ENCODE data around the gene REP15. TPM values are rescaled to one million over a fixed set of nuclear protein-coding genes. Genes with fewer than 3 reads are reported as not detected.
"Not testable (repeated sequence)": the region's sequence is repeated elsewhere in the genome, so short reads cannot be mapped to it uniquely, and the experiment has no call there.

Gene REP15, protein sequence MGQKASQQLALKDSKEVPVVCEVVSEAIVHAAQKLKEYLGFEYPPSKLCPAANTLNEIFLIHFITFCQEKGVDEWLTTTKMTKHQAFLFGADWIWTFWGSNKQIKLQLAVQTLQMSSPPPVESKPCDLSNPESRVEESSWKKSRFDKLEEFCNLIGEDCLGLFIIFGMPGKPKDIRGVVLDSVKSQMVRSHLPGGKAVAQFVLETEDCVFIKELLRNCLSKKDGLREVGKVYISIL
- 1.5 and 2.2 TPM in 2 replicates for total RNA-seq

GRCh38 chr12:27696293-27696652, at the start of gene REP15:
Gene REP15 (plus strand): TSS chr12:27696447. CDS start chr12:27696563, 116 bp downstream.
- Mint-ChIP-seq H3K4me3 (ENCODE audit: low read depth) (no peak within 1 kb of the TSS), H3K36me3 (ENCODE audit: low read depth) (no peaks in the 10 kb centered on the region)

DNA sequence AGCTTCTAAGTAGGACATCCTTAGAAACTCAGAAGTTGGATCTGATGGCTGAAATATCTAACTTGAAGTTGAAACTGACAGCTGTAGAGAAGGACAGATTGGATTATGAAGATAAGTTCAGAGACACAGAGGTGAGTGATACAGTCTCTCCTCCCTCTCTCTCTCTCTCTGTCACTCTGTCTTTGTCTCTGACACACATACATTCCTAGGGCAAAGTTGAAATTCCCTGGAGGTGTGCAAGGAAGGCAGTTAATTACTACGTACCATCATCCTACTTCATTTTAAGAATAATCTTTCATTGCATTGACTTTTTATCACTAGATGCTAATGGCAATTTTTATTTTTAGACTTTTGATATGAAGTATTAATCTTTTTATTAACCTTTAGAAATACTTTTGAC, 46.2 kb upstream of the REP15 start:
- peaks cover 16% of the 10 kb centered on the region for H3K4me1 Mint-ChIP-seq (ENCODE audit: low read depth)
- H3K4me3 Mint-ChIP-seq (ENCODE audit: low read depth): no peak overlapping the region
- no peaks in the 10 kb centered on the region for H3K27me3 Mint-ChIP-seq (ENCODE audit: low read depth)
- no peak for DNase-seq (ENCODE audit: low spot score)
- peaks cover 13% of the 10 kb centered on the region for H3K36me3 Mint-ChIP-seq (ENCODE audit: low read depth)
- H3K9me3 Mint-ChIP-seq: no peaks in the 10 kb centered on the region
- no peak overlapping the region for H3K27ac Mint-ChIP-seq
- intact Hi-C loops (cut with micrococcal nuclease): loop anchor here (5.0 kb wide), 1 partner anchor 52 kb away; no protein-coding TSS in a partner anchor

More at GRCh38 chr12:27696293-27696652, at the start of gene REP15:
- H3K4me1 Mint-ChIP-seq (ENCODE audit: low read depth): no peaks in the 10 kb centered on the region
- peaks cover 15% of the 10 kb centered on the region for H3K27me3 Mint-ChIP-seq (ENCODE audit: low read depth)
- intact Hi-C loops (cut with micrococcal nuclease): no loop called here
- no peaks in the 10 kb centered on the region for H3K9me3 Mint-ChIP-seq
- DNase-seq (ENCODE audit: low spot score): no peak
- H3K27ac Mint-ChIP-seq: no peak within 1 kb of the TSS

DNA sequence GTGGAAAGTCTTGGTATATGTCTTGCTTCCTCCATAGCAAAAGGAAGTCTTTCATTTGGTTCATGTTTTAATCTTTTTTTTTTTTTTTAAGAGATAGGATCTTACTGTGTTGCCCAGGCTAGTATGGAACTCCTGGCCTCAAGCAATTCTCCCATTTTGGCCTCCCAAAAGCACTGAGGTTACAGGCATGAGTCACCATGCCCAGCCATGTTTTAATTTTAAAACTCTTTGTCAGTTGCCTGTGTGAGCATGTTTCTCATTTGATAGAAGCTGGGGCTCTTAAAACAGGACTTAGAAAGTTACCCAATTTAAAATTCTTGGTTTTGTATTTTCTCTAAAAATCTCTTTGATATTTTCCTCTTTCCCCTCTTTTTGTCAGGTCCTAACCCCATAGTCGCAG, 45.0 kb upstream of the REP15 start:
- Mint-ChIP-seq H3K4me3 (ENCODE audit: low read depth) (no peak overlapping the region), H3K27me3 (ENCODE audit: low read depth) (no peaks in the 10 kb centered on the region), H3K27ac (no peak overlapping the region), H3K4me1 (ENCODE audit: low read depth) (peaks cover 16% of the 10 kb centered on the region), H3K36me3 (ENCODE audit: low read depth) (peaks cover 13% of the 10 kb centered on the region), H3K9me3 (no peaks in the 10 kb centered on the region)
- intact Hi-C loops (cut with micrococcal nuclease): loop anchor here (5.0 kb wide), 1 partner anchor 51 kb away; no protein-coding TSS in a partner anchor
- no peak for DNase-seq (ENCODE audit: low spot score)

GRCh38 chr12:27652174-27652763, 44.0 kb upstream of the REP15 start:
- H3K27ac Mint-ChIP-seq: no peak overlapping the region
- no peaks in the 10 kb centered on the region for H3K9me3 Mint-ChIP-seq
- intact Hi-C loops (cut with micrococcal nuclease): loop anchor here (2.0 to 5.0 kb wide), 2 partner anchors 50 to 217 kb away; no protein-coding TSS in a partner anchor
- H3K36me3 Mint-ChIP-seq (ENCODE audit: low read depth): peaks cover 12% of the 10 kb centered on the region
- no peak overlapping the region for H3K4me3 Mint-ChIP-seq (ENCODE audit: low read depth)
- peaks cover 16% of the 10 kb centered on the region for H3K4me1 Mint-ChIP-seq (ENCODE audit: low read depth)
- no peak for DNase-seq (ENCODE audit: low spot score)
- no peaks in the 10 kb centered on the region for H3K27me3 Mint-ChIP-seq (ENCODE audit: low read depth)

GRCh38 chr12:27653661-27654060, 42.6 kb upstream of the REP15 start:
- peaks cover 11% of the 10 kb centered on the region for H3K36me3 Mint-ChIP-seq (ENCODE audit: low read depth)
- H3K27me3 Mint-ChIP-seq (ENCODE audit: low read depth): no peaks in the 10 kb centered on the region
- H3K9me3 Mint-ChIP-seq: no peaks in the 10 kb centered on the region
- intact Hi-C loops (cut with micrococcal nuclease): loop anchor here (2.0 to 5.0 kb wide), 2 partner anchors 49 to 219 kb away; no protein-coding TSS in a partner anchor
- no peak for DNase-seq (ENCODE audit: low spot score)
- H3K4me3 Mint-ChIP-seq (ENCODE audit: low read depth): no peak overlapping the region
- no peak overlapping the region for H3K27ac Mint-ChIP-seq
- H3K4me1 Mint-ChIP-seq (ENCODE audit: low read depth): peaks cover 16% of the 10 kb centered on the region

- intact Hi-C loops (cut with micrococcal nuclease); H3K4me3 Mint-ChIP-seq (ENCODE audit: low read depth); H3K9me3 Mint-ChIP-seq; H3K27me3 Mint-ChIP-seq (ENCODE audit: low read depth); H3K27ac Mint-ChIP-seq; DNase-seq (ENCODE audit: low spot score): not testable (repeated sequence)
- Mint-ChIP-seq H3K36me3 (ENCODE audit: low read depth) (peaks cover 11% of the 10 kb centered on the region), H3K4me1 (ENCODE audit: low read depth) (peaks cover 16% of the 10 kb centered on the region)
Observed at GRCh38 chr12:27655476-27655875, 40.8 kb upstream of the REP15 start.

GRCh38 chr12:27657296-27657695, 39.0 kb upstream of the REP15 start:
- Mint-ChIP-seq H3K36me3 (ENCODE audit: low read depth) (peaks cover 10% of the 10 kb centered on the region), H3K9me3 (no peaks in the 10 kb centered on the region), H3K27me3 (ENCODE audit: low read depth) (peaks cover 3% of the 10 kb centered on the region), H3K27ac (no peak overlapping the region), H3K4me1 (ENCODE audit: low read depth) (peaks cover 13% of the 10 kb centered on the region), H3K4me3 (ENCODE audit: low read depth) (no peak overlapping the region)
- intact Hi-C loops (cut with micrococcal nuclease): no loop called here
- no peak for DNase-seq (ENCODE audit: low spot score)

DNA sequence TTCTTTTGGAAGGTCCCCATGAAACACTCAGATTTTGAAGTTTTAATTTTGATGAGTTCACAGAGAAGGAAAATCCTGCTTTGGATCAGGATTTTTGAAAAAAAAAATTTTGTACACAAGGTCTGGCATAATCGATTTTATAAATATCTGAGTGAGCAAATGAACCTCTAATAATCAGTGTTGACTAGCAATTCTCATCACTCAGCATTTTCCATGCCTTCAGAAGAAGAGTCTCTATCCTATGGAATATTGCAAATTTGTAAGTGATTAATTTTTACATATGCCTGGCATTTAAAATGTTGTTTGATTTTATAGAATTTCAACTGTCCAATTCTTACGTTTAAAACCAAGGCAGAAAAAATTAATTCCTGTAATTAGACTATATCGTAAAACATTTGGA, 30.5 kb upstream of the REP15 start:
- DNase-seq (ENCODE audit: low spot score): no peak
- Mint-ChIP-seq H3K4me3 (ENCODE audit: low read depth) (no peak overlapping the region), H3K9me3 (no peaks in the 10 kb centered on the region), H3K4me1 (ENCODE audit: low read depth) (peaks cover 6% of the 10 kb centered on the region), H3K36me3 (ENCODE audit: low read depth) (peaks cover 13% of the 10 kb centered on the region), H3K27ac (no peak overlapping the region), H3K27me3 (ENCODE audit: low read depth) (no peaks in the 10 kb centered on the region)
- intact Hi-C loops (cut with micrococcal nuclease): no loop called here

DNA sequence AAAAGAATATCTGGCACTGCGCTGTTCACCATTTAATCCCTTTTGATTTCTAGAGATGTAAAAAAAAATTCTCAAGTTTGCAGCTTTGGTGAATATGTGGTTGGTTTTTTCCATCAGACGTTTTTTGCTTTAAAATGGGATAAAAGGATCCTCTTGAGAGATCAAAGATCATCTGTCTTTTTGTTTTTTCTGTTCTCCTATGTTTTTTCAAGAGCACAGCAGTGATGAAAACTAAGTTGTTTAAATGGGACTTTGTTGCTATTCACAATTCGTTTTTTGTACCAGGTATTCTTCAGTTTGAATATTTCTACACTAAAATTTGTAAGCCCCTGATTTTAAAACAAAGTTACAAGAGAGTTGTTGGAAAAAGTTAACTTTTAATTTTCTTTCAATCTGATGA, 29.7 kb upstream of the REP15 start:
- Mint-ChIP-seq H3K4me1 (ENCODE audit: low read depth) (peaks cover 2% of the 10 kb centered on the region), H3K27me3 (ENCODE audit: low read depth) (no peaks in the 10 kb centered on the region), H3K36me3 (ENCODE audit: low read depth) (peaks cover 10% of the 10 kb centered on the region), H3K9me3 (no peaks in the 10 kb centered on the region), H3K27ac (no peak overlapping the region), H3K4me3 (ENCODE audit: low read depth) (no peak overlapping the region)
- intact Hi-C loops (cut with micrococcal nuclease): no loop called here
- DNase-seq (ENCODE audit: low spot score): no peak

DNA sequence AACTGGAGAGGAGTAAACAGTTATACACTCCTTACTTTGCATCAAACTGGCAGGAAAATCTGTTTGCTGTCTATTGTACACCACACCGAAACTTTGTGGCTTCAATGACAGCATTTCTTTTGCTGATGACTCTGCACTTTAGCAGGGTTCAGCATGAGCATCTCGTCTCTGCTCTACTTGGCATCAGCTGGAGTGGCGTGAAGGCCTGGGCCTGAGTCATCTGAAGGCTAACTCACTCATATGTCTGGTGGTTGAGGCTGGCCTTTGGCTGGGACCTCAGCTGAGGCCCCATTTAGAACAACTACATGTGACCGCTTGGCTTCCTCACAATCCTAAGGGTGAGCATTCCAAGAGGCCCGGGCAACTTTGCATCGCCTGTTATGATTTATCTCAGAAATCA, 28.7 kb upstream of the REP15 start:
- Mint-ChIP-seq H3K4me3 (ENCODE audit: low read depth) (no peak overlapping the region), H3K36me3 (ENCODE audit: low read depth) (peaks cover 8% of the 10 kb centered on the region), H3K27me3 (ENCODE audit: low read depth) (no peaks in the 10 kb centered on the region), H3K4me1 (ENCODE audit: low read depth) (no peaks in the 10 kb centered on the region), H3K9me3 (no peaks in the 10 kb centered on the region), H3K27ac (no peak overlapping the region)
- intact Hi-C loops (cut with micrococcal nuclease): no loop called here
- no peak for DNase-seq (ENCODE audit: low spot score)

GRCh38 chr12:27672051-27672450, 24.2 kb upstream of the REP15 start:
- no peak for DNase-seq (ENCODE audit: low spot score)
- intact Hi-C loops (cut with micrococcal nuclease): no loop called here
- H3K27me3 Mint-ChIP-seq (ENCODE audit: low read depth): no peaks in the 10 kb centered on the region
- H3K4me1 Mint-ChIP-seq (ENCODE audit: low read depth): no peaks in the 10 kb centered on the region
- no peak overlapping the region for H3K27ac Mint-ChIP-seq
- H3K36me3 Mint-ChIP-seq (ENCODE audit: low read depth): no peaks in the 10 kb centered on the region
- no peak overlapping the region for H3K4me3 Mint-ChIP-seq (ENCODE audit: low read depth)
- no peaks in the 10 kb centered on the region for H3K9me3 Mint-ChIP-seq

GRCh38 chr12:27672643-27673042, 23.6 kb upstream of the REP15 start:
- intact Hi-C loops (cut with micrococcal nuclease): no loop called here
- no peaks in the 10 kb centered on the region for H3K9me3 Mint-ChIP-seq
- no peaks in the 10 kb centered on the region for H3K36me3 Mint-ChIP-seq (ENCODE audit: low read depth)
- H3K27ac Mint-ChIP-seq: no peak overlapping the region
- H3K4me1 Mint-ChIP-seq (ENCODE audit: low read depth): no peaks in the 10 kb centered on the region
- no peak overlapping the region for H3K4me3 Mint-ChIP-seq (ENCODE audit: low read depth)
- no peak for DNase-seq (ENCODE audit: low spot score)
- no peaks in the 10 kb centered on the region for H3K27me3 Mint-ChIP-seq (ENCODE audit: low read depth)

DNA sequence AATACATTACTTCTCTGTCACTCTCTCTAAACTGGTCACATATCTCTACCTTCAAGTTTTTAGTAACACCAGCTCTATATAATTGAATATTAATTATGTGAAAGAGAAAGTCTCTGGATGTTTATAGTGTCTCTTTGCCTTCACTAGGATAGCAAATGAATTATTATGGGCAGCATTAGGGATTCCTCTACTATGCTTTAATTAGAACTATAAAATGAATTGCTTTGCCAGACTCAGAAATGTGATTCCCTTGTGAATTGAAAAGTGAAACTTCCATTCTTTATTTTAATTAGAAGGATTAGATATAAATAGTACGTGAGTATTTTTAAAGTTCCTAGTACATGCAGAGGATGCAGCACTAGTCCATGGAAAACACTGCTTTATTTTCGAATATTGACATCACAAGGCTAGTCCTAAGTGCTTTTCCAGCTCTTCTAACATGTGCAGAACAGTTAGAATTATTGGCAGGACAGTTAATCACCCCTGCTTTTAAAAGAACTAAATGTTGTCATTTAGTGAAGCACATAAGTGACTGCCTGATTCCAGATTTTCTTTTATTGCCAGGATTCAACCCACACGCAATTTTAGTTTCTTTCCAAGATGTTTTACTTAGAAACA, 23.0 kb upstream of the REP15 start:
- H3K27ac Mint-ChIP-seq: no peak overlapping the region
- no peak overlapping the region for H3K4me3 Mint-ChIP-seq (ENCODE audit: low read depth)
- no peaks in the 10 kb centered on the region for H3K9me3 Mint-ChIP-seq
- no peaks in the 10 kb centered on the region for H3K4me1 Mint-ChIP-seq (ENCODE audit: low read depth)
- H3K36me3 Mint-ChIP-seq (ENCODE audit: low read depth): no peaks in the 10 kb centered on the region
- intact Hi-C loops (cut with micrococcal nuclease): no loop called here
- DNase-seq (ENCODE audit: low spot score): no peak
- no peaks in the 10 kb centered on the region for H3K27me3 Mint-ChIP-seq (ENCODE audit: low read depth)

All from activated T-helper 2 cell treated with anti-CD3 and anti-CD28 coated beads, Interferon-gamma antibody, Interleukin-2, Interleukin-4, amounts not matched to agents 10 μg/mL and 5 μg/mL and 100 μg/mL, durations not matched to agents 14 hours and 24 hours and 36 hours (primary cell).